HG02938 (cell line): ENCODE measurements around the gene KLHL29.

Experiments
- ATAC-seq: cut with Tn5 transposase; IDR thresholded peaks from one replicate; pipeline ENCODE4 v1.9.1; 2021; ENCODE audit warnings: mild to moderate bottlenecking, moderate library complexity; ENCODE audit not compliant: unreplicated experiment

KLHL29 gene

DNA sequence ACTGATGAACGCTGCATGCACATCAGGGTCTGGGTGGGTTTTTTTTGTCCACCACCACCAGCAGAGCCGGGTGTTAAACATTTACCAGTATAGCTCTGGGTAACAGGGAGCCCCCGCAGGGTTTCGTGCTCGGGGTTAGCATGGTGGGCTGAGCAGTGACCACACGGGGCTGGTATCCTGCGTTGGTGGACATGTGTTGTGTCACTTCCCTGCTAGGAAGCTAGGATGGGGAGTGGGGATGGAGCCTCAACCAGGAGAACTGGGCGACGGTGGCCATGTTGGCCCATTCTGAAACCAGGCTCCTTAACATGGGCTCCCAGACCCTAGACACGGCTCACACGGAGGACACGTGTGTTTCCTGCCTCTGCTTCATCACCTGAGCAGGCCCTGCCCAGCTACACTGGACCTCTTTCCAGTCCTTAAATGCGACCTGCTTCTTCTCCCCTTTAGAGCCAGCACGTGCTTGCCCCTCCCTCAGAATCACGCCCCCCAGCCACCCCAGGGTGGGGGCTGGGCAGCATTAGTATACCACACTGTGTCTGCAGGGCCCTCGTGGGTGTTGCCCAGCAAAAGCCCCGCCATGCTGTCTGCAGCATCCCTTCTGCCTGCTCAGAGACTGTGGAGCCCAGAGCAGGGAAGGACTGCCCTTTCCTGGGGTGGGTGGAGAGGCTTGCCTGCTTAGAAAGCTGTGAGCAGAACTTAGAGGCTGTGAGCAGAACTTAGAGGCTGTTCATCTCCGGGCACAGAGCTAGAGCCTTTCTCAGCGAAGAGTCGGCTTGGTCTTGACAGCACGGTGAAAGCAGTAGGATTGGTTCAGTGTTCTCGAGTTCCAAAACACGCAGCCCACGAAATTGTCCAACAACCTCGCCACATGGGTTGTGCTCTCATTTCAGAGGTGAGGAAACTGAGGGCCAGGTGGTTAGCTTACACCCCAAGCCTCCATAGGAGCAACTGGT, 142.1 kb downstream of the KLHL29 start:
- ATAC-seq: no peak

DNA sequence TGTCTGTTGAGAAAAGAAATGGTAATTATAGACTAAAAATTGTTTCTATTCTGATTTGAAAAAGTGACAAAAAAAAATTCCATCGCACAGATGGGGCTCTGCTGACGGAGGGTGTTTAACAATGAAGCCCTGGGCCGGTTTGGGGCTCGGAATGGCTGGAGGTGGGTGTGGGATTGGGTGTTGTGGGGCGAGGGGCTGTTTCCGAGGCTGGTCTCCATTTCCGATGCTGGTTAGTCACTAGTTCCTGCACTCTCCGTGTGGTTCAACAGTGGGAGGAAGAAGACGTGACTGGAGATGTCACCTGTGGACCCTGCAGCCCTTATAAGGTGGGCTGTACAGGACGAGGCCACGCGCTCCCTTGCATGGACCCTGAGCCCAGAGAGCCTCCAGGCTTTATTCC, 143.2 kb downstream of the KLHL29 start:
- ATAC-seq: no peak

DNA sequence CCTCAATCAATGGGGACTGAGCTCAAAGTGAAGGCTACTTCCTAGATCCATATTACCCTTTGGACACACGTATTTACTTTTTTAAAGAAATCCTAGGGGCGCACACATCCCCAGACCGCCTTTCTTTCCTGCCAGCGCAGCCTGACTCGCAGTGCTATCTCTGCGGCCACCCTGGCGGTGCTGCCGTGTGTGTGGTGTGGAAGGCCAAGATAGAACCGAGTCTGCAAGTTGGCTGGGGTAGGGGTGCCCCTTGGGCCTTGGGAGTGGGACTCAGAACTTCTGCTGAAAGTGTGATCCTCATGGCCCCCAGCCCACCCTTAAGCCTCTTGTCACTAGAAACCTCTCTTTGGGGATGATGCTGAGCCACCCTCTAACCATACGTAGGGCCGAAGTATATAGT, 143.7 kb downstream of the KLHL29 start:
- no peak for ATAC-seq

DNA sequence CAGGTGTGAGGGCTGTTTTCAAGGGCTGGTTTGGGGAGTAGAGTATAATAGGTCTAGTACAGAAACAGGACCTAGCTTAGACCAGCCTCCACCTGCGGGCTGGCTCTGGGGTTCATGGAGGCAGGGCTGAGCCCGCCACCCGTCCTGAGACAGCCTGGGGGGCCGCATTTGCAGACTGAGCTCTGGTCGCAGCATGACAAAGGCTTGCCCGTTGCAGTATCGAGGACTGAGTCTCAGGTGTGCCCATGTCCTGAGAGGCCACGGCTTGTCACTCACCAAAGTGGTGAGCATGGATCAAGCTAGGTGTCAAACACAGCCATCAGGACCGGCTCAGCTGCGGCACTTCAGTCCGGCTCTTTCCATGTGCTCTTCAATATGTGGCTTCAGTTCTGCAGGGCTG, 144.7 kb downstream of the KLHL29 start:
- ATAC-seq: no peak

DNA sequence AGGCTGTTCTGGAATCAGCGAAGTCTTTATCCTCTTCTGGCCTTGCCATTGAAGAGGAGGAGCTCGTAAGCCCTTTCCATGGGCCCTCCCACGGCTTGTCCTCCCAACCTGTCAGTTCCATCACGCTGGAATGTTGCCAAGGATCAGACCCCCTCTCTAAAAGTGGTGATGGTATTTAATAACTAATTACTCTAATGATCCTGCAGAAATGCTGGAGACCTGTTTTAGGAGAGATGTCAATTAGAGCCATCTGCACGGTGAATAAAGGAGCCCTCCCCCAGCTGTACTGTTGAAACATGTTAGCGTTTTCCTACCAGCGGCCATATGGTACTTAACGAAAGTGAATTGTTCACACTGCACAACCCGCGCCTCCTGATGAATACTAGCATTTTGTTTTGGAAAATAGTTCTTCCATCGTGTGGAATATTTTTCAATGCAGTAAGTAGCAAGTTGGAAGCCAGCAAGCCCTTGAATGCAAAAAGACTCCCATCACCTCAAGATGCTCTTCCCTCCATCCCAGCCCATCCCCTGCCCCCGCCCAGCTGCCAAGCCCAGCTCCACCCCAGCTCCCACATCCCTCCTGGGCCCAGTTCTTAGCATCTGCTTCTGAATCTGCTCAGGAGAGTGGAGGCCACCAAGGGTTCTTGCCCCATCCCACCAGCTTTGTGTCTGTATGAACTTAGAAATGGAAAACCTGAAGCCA, 145.4 kb downstream of the KLHL29 start:
- no peak for ATAC-seq

DNA sequence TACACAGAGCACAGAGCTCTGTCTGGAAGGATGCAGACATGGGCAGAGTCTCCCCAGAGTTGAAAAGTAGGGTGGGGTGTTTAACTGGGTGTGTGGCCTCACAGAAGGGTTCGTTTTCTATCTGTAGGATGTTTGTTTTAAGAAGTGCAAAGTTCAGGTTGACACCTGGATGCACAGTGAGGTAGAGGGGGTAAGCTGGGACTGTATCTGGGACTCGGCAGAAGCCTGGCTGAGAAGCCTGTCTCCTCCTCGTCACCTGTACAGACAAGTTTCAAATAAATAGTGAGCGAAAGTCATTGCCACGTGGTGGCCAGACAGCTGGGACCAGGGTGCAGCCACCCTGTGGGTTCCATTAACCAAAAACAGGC, 145.9 kb downstream of the KLHL29 start:
- ATAC-seq: no peak

DNA sequence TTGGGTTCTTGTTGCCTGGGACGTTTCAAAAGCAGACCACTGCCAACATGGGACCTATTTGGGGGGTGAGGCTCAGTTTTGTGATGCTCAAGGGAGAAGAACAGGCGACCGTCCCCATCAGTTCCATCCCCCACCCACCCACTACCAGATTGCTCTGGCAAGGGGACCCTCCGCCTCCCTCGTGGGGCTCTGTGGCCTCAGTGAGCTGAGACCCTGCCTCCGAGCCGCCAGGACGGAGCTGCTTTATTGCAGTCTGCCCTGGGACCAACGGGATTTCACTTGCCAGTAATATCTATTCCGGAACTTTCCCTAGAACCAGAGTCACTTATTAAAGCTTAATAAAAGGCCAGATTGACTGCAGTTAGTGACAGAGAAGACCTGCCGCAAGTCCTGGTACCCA, 146.3 kb downstream of the KLHL29 start:
- no peak for ATAC-seq

DNA sequence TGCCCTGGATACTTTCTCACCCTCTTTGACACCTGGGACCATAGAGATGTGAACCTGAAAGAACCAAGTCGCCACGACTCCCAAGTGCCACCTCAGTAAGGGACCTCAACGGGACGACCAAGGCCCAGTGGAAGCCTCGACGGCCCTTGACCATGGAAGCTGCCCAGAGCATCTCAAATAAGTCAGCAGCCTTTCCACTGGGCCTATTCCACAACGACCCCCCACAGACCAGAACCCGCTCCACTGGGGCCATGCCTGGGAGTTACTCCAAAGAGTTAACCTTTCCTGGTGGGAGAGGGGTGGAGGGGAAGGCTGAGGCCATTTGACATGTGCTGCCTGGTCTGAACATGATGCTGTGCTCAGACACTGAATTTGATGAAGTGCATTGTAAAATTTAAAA, 146.9 kb downstream of the KLHL29 start:
- ATAC-seq: no peak

DNA sequence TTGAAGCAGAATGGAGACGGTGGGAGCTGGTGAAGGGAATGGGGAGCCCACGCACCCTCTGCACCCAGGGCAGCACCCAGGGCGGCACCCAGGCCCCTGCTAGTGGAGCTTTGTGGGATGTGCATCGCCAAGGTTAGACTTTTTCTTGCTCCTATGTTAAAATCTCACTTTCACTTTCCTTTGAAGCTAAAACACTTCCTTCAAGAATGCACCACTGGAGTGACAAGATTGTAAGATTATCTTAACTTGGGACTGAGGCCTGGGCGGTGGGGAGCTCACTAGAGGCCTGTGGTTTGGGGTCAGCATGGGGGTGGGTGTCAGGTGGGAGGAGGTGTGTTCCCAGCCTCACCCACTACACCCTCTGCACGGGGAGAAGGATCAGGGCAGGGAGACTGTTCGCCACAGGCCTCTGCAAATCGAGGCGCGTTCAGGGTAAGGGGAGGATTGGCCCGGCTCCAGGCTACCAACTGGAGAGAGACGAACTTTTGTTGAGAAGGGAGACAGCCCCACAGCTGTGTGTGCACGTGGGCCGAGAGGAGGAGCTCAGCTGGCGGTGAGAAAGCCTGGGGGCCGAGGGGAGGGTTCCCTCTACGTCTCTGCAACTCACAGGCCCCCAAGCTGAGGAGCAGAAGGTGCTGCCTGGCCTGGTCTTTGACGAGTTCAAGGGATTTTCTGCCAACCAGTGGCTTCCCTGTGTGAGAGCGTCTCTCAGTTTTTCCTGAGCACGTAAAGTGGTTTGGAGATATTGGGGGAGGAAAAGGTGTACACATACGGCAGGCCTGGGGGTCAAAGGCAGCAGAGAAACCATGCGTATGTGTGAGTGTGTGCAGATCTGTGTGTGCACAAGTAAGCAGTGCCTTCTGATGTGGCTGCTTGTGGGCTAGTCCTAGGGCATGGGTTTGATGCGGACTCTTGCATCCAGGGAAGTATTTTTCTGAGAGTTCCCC, 147.7 kb downstream of the KLHL29 start:
- peak; percentile 68 for ATAC-seq

DNA sequence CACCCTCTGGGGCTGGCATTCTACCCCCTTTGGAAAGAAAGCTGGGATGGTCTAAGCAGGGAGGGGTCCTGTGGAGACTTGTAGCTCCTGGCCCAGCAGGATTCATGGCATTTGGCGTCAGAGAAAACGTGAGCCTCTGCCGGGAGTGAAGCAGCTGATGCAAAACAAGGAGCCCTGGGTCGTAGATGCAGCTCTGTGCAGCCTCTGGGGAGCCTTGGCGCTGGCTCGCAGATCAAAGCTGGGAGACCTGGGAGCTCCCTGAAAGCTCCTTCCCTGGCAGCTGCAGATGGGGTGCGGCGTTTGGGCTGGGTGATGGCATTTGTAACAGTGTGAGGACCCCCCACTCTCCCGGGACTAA, 148.3 kb downstream of the KLHL29 start:
- no peak for ATAC-seq

DNA sequence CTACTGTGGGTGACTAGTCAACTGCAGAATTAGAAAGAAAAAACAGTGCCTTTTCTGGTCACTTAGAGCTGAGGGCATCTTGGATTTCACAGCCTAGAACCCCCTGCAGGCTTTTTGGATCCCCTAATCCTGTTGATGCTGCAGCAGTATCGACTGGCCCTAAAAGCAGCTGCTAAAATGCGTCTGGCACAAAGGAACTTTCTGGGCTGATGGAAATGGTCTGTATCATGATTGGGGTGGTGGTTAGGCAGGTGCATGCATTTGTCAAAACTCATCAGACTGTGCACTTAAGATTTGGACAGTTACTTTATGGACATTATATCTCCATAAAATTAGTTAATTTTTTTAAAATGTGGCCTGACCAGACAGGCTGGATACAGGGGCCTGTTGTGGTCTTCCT, 149.8 kb downstream of the KLHL29 start:
- no peak for ATAC-seq

DNA sequence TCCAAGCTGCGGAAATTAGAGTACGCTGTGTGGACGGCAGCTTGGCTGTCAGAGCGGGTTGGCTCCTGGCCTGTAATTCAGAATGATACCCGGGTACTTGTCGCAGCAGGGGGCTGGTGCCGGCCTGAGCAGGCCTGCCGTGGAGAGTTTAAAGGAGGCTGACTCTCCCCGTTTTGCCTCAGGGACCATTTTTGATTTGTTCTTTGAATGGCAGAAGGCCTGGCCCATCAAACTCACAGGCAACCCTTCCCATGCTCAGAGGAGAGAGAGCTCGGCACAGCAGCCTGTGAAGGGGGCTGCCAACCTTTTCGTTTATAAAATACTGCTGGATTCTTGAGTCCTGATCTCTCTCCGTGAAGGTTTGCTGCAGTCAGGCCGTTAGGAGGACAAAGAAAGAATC, 151.3 kb downstream of the KLHL29 start:
- no peak for ATAC-seq

DNA sequence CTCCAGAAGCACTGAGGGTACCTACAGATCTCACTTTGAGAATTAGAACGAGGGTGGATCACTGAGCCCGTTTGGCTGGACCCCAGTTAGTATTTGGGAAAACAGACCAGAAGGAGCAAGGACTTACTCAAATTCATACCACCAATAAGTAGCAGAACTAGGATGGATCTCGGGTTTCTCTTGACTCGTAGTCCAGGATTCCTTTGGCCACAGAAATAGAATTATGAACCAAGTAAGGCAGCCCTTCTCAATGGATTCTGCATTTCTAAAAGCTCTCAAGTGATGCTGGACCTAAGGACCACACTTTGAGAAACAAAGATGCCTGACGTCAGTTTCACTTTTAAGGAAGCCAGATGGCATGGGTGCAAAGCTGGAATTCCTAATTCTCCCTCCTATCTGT, 153.0 kb downstream of the KLHL29 start:
- ATAC-seq: no peak

DNA sequence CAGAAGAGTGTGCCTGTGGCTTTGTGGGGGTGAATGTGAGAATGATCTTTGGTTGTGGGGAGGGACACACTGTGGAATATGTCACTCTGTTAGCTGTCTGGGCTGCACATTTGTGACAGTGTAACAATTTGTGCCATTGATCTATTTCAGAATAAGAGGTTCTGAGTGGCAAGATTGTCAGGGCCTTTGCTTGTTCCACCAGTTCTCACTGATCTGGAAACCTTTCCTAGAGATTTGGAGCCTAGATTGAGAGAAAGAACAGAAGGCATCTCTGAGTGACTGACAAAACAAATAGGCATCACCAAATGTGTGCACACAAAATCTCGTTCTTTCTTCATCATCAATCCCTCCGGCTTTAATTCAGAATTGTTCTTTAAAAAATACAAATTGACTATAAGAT, 153.6 kb downstream of the KLHL29 start:
- ATAC-seq: no peak

DNA sequence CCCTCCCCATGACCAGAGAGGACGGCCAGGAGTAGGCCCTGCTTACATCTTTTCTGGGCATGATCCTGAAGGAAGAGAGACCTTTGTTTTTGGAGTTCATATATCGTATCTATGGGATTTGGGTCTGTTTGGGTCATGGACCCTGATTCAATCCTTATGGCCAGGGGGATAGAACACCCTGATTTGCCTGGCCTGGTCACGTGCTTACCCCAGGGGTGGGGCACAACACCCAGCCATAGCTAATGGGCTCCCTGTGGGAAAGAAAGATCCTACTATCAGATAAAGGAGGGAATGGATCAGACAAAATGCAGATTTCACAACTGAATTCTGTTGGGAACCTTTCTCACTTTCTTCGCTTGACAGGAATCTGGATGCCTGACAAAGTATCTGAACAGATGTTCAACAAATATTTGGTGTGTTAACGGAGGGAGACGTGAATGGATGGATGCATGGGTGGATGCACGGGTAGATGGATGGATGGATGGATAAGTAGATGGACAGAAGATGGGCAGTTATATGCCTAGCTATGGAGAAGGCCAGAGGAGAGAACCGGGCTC, 155.9 kb downstream of the KLHL29 start:
- no peak for ATAC-seq

DNA sequence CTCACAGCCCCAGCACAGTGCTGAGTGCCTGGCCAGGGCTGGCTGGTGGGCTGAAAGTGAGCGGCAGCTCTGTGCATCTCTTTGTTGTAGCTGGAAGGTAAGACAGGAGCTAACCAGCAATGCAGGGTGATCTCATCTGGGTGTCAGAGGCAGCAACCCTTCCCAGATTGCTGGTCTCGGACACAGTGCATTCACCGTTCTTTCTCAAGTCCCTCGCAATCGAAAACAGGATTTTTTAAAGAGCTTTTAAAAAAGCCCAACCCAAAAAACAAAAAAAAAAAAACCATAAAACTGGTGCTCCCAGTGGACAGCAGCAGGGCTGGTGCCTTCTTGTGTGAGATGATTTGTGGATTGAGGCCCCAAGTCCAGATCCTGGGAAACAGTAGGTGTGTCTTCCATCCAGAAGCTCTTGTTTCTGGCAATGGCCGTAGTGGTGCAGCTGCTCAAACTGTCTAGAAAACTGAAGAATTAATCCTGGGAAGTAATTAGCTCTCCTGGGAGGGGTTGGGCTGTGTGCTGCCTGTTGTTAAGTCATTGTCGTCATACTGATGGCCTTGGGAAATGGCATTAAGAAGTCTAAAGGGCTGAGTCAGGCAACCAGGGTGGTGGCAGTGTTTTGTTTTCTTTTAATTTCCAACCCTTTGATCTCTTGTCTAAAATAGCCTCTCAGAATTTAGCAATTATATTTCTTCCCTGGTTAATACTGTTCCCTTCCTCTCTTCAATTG, 156.7 kb downstream of the KLHL29 start:
- ATAC-seq: no peak

DNA sequence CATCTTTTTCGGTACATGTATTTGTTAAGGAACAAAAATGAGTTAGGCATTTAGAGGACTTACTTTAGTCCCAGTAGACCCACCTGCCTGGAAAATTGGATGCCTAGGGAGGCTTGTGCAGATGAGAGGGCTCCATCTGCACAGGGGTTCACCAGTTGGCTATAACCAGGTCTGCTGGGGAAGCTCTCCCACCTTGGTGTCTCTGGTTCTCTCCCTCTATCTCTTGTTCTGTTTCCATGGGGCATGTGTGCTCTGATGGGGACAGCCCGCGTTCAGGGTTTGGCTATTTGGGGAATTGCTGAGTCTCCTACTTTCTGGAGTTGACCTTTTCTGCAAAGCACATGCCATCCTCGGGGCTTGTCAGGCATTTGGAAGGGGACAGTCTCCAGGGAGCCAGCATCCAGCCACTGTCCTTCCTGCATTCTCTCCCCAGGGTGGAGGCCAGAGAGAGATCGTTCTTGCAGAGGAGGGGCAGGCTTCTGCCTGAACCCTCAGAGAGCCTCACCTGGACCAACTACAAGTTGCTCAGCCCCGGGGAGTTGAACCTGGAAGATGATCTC, 157.3 kb downstream of the KLHL29 start:
- no peak for ATAC-seq

DNA sequence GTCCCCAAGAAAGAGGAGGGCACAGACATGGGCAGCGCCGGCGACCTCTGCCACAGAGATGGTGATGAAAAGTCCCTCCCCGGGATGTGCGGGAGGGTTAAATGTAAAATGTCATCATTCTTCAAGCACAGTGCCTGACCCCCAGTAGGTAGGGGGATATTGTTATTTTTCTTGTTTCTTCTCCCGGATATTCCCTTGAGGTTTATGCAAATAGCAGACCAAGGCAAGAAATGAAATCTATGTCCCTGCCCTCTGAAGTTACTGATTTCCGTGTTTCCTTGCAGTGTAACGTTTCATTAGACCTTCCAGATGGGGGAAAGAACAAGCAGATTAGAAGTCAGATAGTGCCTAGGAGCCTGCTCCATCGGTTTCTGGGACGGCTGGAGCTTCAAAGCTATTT, 158.3 kb downstream of the KLHL29 start:
- ATAC-seq: no peak

DNA sequence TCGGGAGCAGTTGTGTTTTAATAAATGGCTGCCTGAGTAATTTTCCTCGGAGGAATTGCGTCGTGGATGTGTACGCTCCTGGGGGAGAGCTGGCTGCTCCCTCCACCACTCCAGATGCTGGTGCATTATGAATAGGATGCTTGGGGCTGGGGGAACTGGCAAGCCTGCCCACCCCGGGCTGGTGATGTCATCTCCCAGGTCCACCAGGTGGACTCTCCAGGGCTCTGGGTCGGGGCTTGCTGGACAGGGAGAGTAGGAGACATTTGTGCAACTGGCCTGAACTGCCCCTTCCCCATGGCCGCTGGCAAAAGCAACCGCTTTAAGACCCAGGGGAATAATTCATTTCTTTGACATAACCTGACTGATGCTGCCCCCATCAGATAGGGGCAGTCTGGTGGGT, 158.7 kb downstream of the KLHL29 start:
- no peak for ATAC-seq
